Peyer's patch (tissue), 4 donors: ENCODE results near the gene LYPD6B. TPM values are rescaled to one million over a fixed set of nuclear protein-coding genes. Genes with fewer than 3 reads are reported as not detected.

Experiments used
- DNase-seq, 3 donors: peaks; one replicate each; pipeline ENCODE4 v3.0.0-alpha.2; 2017 to 2019
- H3K27ac ChIP-seq, 4 donors: fragments of 200-600 bp; sonication (generic); one replicate each; pipeline ENCODE4 v1.5.1; 2016 to 2019
- H3K27me3 ChIP-seq, 2 donors: fragments of 200-600 bp; sonication (generic); one replicate each; pipeline ENCODE4 v1.5.1; 2019
- H3K36me3 ChIP-seq, 3 donors: fragments of 200-600 bp; sonication (generic); one replicate each; pipeline ENCODE4 v1.5.1; 2016 to 2019
- H3K4me1 ChIP-seq, 4 donors: fragments of 200-600 bp; sonication (generic); one replicate each; pipeline ENCODE4 v1.5.1; 2016 to 2019
- H3K4me3 ChIP-seq, 4 donors: fragments of 200-600 bp; sonication (generic); 1 replicate in 3 of 4; 2 replicates in 1 of 4; pipeline ENCODE4 v1.5.1; 2016 to 2019; ENCODE audit warnings: mild to moderate bottlenecking in 1 of 4
- H3K9me3 ChIP-seq, 4 donors: fragments of 200-600 bp; sonication (generic); one replicate each; pipeline ENCODE4 v1.5.1; 2016 to 2019; ENCODE audit warnings: mild to moderate bottlenecking in 1 of 4
- CTCF ChIP-seq, 6 experiments: fragments of 450-650 bp in 4 of 6; fragments of 200-600 bp in 2 of 6; sonication (generic) in 1 of 6; IDR thresholded peaks; one replicate each; pipeline ENCODE4 v1.5.1; 2017 to 2019; ENCODE audit warnings: antibody characterized with exemption in 6 of 6, mild to moderate bottlenecking in 3 of 6, moderate library complexity in 1 of 6
- POLR2A ChIP-seq, 2 donors: fragments of 450-650 bp; IDR thresholded peaks; one replicate each; pipeline ENCODE4 v1.5.1; 2017; ENCODE audit warnings: antibody characterized with exemption in 2 of 2, mild to moderate bottlenecking in 2 of 2, moderate library complexity in 2 of 2
- total RNA-seq, 4 donors: library from RNA; depleted of rRNA; stranded (reverse); fragments of >200 nt; gene quantifications; one replicate each; pipeline ENCODE4 v1.1.0, GENCODE V29; 2016

LYPD6B gene
- total RNA-seq, 4 donors from 2014 or later, result 2.0 to 4.4 (median 3.7) TPM; not detected in 1

- H3K4me3 ChIP-seq, result no peak overlapping the region
- no peaks in the 10 kb centered on the region for H3K36me3 ChIP-seq
- TF ChIP-seq POLR2A (IDR thresholded peaks at IDR 0.05) (no peak), CTCF (IDR thresholded peaks at IDR 0.05) (no peak)
- no peaks in the 10 kb centered on the region for H3K27me3 ChIP-seq
- no peaks in the 10 kb centered on the region for H3K9me3 ChIP-seq
- no peak overlapping the region for H3K27ac ChIP-seq
- peak in 1 of 3 donors; percentile 51 for DNase-seq
- peaks cover 0 to 4% (median 0%) of the 10 kb centered on the region in 4 donors for H3K4me1 ChIP-seq
Measured at GRCh38 chr2:149218497-149218896, 180.0 kb downstream of the LYPD6B start.

GRCh38 chr2:149219856-149220255 lies 181.4 kb downstream of the LYPD6B start:
- Histone ChIP-seq H3K4me1 (peaks cover 0 to 4% (median 0%) of the 10 kb centered on the region in 4 donors), H3K9me3 (no peaks in the 10 kb centered on the region), H3K36me3 (no peaks in the 10 kb centered on the region), H3K27me3 (no peaks in the 10 kb centered on the region), H3K4me3 (no peak overlapping the region), H3K27ac (no peak overlapping the region)
- DNase-seq, result no peak
- TF ChIP-seq POLR2A (IDR thresholded peaks at IDR 0.05), result no peak
- TF ChIP-seq CTCF (IDR thresholded peaks at IDR 0.05), result no peak

GRCh38 chr2:149221002-149221401 lies 182.5 kb downstream of the LYPD6B start:
- Histone ChIP-seq H3K4me1 (peaks cover 0 to 4% (median 0%) of the 10 kb centered on the region in 4 donors), H3K27ac (no peak overlapping the region), H3K27me3 (no peaks in the 10 kb centered on the region), H3K36me3 (no peaks in the 10 kb centered on the region), H3K4me3 (no peak overlapping the region), H3K9me3 (no peaks in the 10 kb centered on the region)
- TF ChIP-seq CTCF (IDR thresholded peaks at IDR 0.05) (no peak), POLR2A (IDR thresholded peaks at IDR 0.05) (no peak)
- DNase-seq, result no peak

- H3K4me1 ChIP-seq, result peaks cover 0 to 4% (median 0%) of the 10 kb centered on the region in 4 donors
- no peak overlapping the region for H3K4me3 ChIP-seq
- TF ChIP-seq POLR2A (IDR thresholded peaks at IDR 0.05), result no peak
- no peak for TF ChIP-seq CTCF (IDR thresholded peaks at IDR 0.05)
- no peaks in the 10 kb centered on the region for H3K9me3 ChIP-seq
- H3K36me3 ChIP-seq, result no peaks in the 10 kb centered on the region
- no peaks in the 10 kb centered on the region for H3K27me3 ChIP-seq
- H3K27ac ChIP-seq, result no peak overlapping the region
- DNase-seq, result no peak
Measured at GRCh38 chr2:149221898-149222297, 183.4 kb downstream of the LYPD6B start.

- no peak overlapping the region for H3K27ac ChIP-seq
- TF ChIP-seq CTCF (IDR thresholded peaks at IDR 0.05), result no peak
- TF ChIP-seq POLR2A (IDR thresholded peaks at IDR 0.05), result no peak
- H3K4me3 ChIP-seq, result no peak overlapping the region
- peaks cover 0 to 4% (median 0%) of the 10 kb centered on the region in 4 donors for H3K4me1 ChIP-seq
- no peaks in the 10 kb centered on the region for H3K9me3 ChIP-seq
- H3K36me3 ChIP-seq, result no peaks in the 10 kb centered on the region
- no peak for DNase-seq
- H3K27me3 ChIP-seq, result no peaks in the 10 kb centered on the region
Measured at GRCh38 chr2:149223472-149224095, 185.1 kb downstream of the LYPD6B start.
